Esophagus muscularis mucosa (tissue), 4 donors: Measurements from ENCODE around the gene PDE8A.

Experiments used
- CTCF ChIP-seq, 3 experiments: fragments of 200-600 bp in 2 of 3; fragments of 450-650 bp in 1 of 3; sonication (generic) in 2 of 3; IDR thresholded peaks; one replicate each; pipeline ENCODE4 v1.5.1; 2017 to 2019; ENCODE audit warnings: antibody characterized with exemption in 3 of 3, mild to moderate bottlenecking in 2 of 3, moderate library complexity in 1 of 3
- EP300 ChIP-seq: sonication (generic); formaldehyde crosslinking; IDR thresholded peaks from one replicate; pipeline ENCODE4 v1.6.1; 2017; ENCODE audit warnings: antibody characterized with exemption
- POLR2A ChIP-seq: fragments of 450-650 bp; IDR thresholded peaks from one replicate; pipeline ENCODE4 v1.6.1; 2017; ENCODE audit warnings: antibody characterized with exemption, moderate library complexity, mild to moderate bottlenecking, low read depth

- TF ChIP-seq POLR2A: no peak
- TF ChIP-seq CTCF (IDR thresholded peaks at IDR 0.05): no peak
- no peak for TF ChIP-seq EP300
Measured at GRCh38 chr15:85027033-85027380, 45.4 kb downstream of the PDE8A start.
